Esophagus squamous epithelium (tissue), 4 donors: ENCODE data around the gene RASGRF2.

Source experiments
- POLR2A ChIP-seq, 4 donors: fragments of 450-650 bp; IDR thresholded peaks; one replicate each; pipeline ENCODE4 v1.6.1; 2017; ENCODE audit warnings: antibody characterized with exemption in 4 of 4, mild to moderate bottlenecking in 4 of 4, moderate library complexity in 3 of 4
- TF ChIP-seq, protein P1 (sequence below), 6 experiments: fragments of 450-650 bp in 4 of 6; fragments of 200-600 bp in 2 of 6; sonication (generic) in 2 of 6; IDR thresholded peaks; one replicate each; pipeline ENCODE4 v1.5.1; 2016 to 2019; ENCODE audit warnings: antibody characterized with exemption in 6 of 6, mild to moderate bottlenecking in 4 of 6, moderate library complexity in 4 of 6

DNA sequence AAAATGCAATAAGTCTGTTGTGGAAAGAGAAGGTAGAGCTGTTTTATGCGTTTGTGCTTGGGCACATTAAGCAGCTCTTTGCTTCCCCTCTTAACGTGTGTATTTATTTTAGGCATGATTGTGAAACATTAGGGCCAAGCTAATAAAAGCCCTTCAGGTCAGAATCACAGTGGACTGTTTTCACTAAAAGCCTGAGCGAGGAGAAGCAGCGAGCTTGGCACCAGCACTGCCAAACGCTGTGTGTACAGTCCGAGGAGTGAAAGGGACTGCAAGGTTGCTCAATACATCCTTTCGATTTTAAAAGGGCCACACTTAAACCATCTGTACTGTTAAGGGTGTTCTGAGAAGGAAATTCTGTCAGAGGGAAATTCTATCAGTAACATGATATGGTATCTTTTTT lies 165.8 kb downstream of the RASGRF2 start:
- TF ChIP-seq, protein P1, sequence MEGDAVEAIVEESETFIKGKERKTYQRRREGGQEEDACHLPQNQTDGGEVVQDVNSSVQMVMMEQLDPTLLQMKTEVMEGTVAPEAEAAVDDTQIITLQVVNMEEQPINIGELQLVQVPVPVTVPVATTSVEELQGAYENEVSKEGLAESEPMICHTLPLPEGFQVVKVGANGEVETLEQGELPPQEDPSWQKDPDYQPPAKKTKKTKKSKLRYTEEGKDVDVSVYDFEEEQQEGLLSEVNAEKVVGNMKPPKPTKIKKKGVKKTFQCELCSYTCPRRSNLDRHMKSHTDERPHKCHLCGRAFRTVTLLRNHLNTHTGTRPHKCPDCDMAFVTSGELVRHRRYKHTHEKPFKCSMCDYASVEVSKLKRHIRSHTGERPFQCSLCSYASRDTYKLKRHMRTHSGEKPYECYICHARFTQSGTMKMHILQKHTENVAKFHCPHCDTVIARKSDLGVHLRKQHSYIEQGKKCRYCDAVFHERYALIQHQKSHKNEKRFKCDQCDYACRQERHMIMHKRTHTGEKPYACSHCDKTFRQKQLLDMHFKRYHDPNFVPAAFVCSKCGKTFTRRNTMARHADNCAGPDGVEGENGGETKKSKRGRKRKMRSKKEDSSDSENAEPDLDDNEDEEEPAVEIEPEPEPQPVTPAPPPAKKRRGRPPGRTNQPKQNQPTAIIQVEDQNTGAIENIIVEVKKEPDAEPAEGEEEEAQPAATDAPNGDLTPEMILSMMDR (IDR thresholded peaks at IDR 0.05): no peak
- no peak for TF ChIP-seq POLR2A (IDR thresholded peaks at IDR 0.05)
